IMR-90 (cell line): Measurements from ENCODE around the gene IFT74. TPM values are rescaled to one million over a fixed set of nuclear protein-coding genes. Genes with fewer than 3 reads are reported as not detected.
A peak's percentile ranks its signal among the peaks of the same experiment; 100 is the strongest.

Experiments used
- ATAC-seq: fragments of 200-7000 bp; cut with Tn5 transposase; 2 replicates; pipeline ENCODE4 v1.9.1; 2020; ENCODE audit warnings: low read depth, mild to moderate bottlenecking, moderate library complexity
- BruUV-seq: library from RNA; stranded (reverse); fragments of 400-500 nt; replicated peaks from 2 replicates; lab custom pipeline; 2021; lab: Mats Ljungman, UMichigan
- CTCF ChIA-PET: fragments of 300-600 bp; formaldehyde crosslinking; extraction: SDS; loops from one replicate; lab custom pipeline; 2021; ENCODE audit warnings: antibody characterized with exemption; lab: Yijun Ruan, JAX
- POLR2A ChIA-PET: fragments of 300-600 bp; sonication (Branson Sonifier 250); formaldehyde crosslinking; loops from one replicate; lab custom pipeline; 2022; ENCODE audit warnings: antibody characterized with exemption; ENCODE audit not compliant: unreplicated experiment; lab: Charles Lee
- DNase-seq: peaks from one replicate; pipeline ENCODE4 v3.0.0; 2013
- H2AFZ ChIP-seq: replicated peaks from 2 replicates; pipeline ENCODE3; 2013; ENCODE audit warnings: low read length, mild to moderate bottlenecking; ENCODE audit not compliant: poor library complexity
- H2AK5ac ChIP-seq: 2 replicates; pipeline ENCODE4 v1.6.1; 2013; ENCODE audit warnings: low read depth, low read length, inconsistent platforms
- H2AK9ac ChIP-seq: replicated peaks from 2 replicates; pipeline ENCODE3; 2013; ENCODE audit warnings: mild to moderate bottlenecking, low read depth, low read length, moderate library complexity; ENCODE audit not compliant: poor library complexity
- H2BK120ac ChIP-seq: 2 replicates; pipeline ENCODE4 v1.6.1; 2013; ENCODE audit warnings: low read depth, low read length, inconsistent platforms
- H2BK15ac ChIP-seq: 3 replicates; pipeline ENCODE4 v1.6.1; 2013; ENCODE audit warnings: low read depth, low read length, inconsistent platforms
- H2BK20ac ChIP-seq: 2 replicates; pipeline ENCODE4 v1.6.1; 2013; ENCODE audit warnings: low read depth, mild to moderate bottlenecking, inconsistent platforms, low read length, moderate library complexity
- H2BK5ac ChIP-seq: 2 replicates; pipeline ENCODE4 v1.6.1; 2013; ENCODE audit warnings: mild to moderate bottlenecking, low read depth, low read length, inconsistent platforms; ENCODE audit not compliant: poor library complexity, severe bottlenecking
- H3K14ac ChIP-seq: replicated peaks from 2 replicates; pipeline ENCODE4 v1.6.1; 2013; ENCODE audit warnings: low read depth, low read length, inconsistent platforms
- H3K18ac ChIP-seq: 2 replicates; pipeline ENCODE4 v1.6.1; 2013; ENCODE audit warnings: low read depth, low read length, control low read depth
- H3K23ac ChIP-seq: 2 replicates; pipeline ENCODE4 v1.6.1; 2013; ENCODE audit warnings: low read depth, low read length, inconsistent platforms
- H3K27ac ChIP-seq: 2 replicates; pipeline ENCODE4 v1.5.1; 2013; ENCODE audit warnings: mild to moderate bottlenecking, control low read depth, low read length; ENCODE audit not compliant: insufficient read depth
- H3K27me3 ChIP-seq: 2 replicates; pipeline ENCODE4 v1.6.1; 2013; ENCODE audit warnings: low read length; ENCODE audit not compliant: control insufficient read depth, insufficient read depth
- H3K36me3 ChIP-seq: 2 replicates; pipeline ENCODE4 v1.6.1; 2013; ENCODE audit warnings: low read length, mixed read lengths; ENCODE audit not compliant: control insufficient read depth, insufficient read depth
- H3K4ac ChIP-seq: 2 replicates; pipeline ENCODE4 v1.6.1; 2013; ENCODE audit warnings: low read depth, low read length, inconsistent platforms
- H3K4me1 ChIP-seq: 2 replicates; pipeline ENCODE4 v1.6.1; 2013; ENCODE audit warnings: low read length, mixed read lengths; ENCODE audit not compliant: control insufficient read depth, insufficient read depth
- H3K4me2 ChIP-seq: 2 replicates; pipeline ENCODE4 v1.6.1; 2013; ENCODE audit warnings: low read depth, mild to moderate bottlenecking, control low read depth, low read length, moderate library complexity
- H3K4me3 ChIP-seq: 2 replicates; pipeline ENCODE4 v1.5.1; 2013; ENCODE audit warnings: low read depth, mild to moderate bottlenecking, control low read depth, low read length, moderate library complexity; ENCODE audit not compliant: insufficient read depth
- H3K56ac ChIP-seq: 2 replicates; pipeline ENCODE4 v1.6.1; 2013; ENCODE audit warnings: low read length, inconsistent platforms; ENCODE audit not compliant: insufficient read depth; ENCODE audit errors: extremely low read depth
- H3K79me1 ChIP-seq, 2 experiments: 2 replicates each; pipeline ENCODE4 v1.6.1; 2013; ENCODE audit warnings: low read length in 2 of 2, inconsistent platforms in 1 of 2, low read depth in 1 of 2
- H3K9ac ChIP-seq: 2 replicates; pipeline ENCODE4 v1.6.1; 2013; ENCODE audit warnings: low read depth, low read length, control low read depth
- H3K9me1 ChIP-seq: 2 replicates; pipeline ENCODE4 v1.6.1; 2013; ENCODE audit warnings: low read length, inconsistent platforms; ENCODE audit not compliant: insufficient read depth
- H3K9me3 ChIP-seq: 2 replicates; pipeline ENCODE4 v1.6.1; 2013; ENCODE audit warnings: low read length; ENCODE audit not compliant: control insufficient read depth, insufficient read depth
- H4K20me1 ChIP-seq: 2 replicates; pipeline ENCODE4 v1.6.1; 2013; ENCODE audit warnings: low read length, inconsistent platforms; ENCODE audit not compliant: insufficient read depth
- H4K5ac ChIP-seq: 2 replicates; pipeline ENCODE4 v1.6.1; 2013; ENCODE audit warnings: mild to moderate bottlenecking, low read depth, low read length, control low read depth
- H4K8ac ChIP-seq, 2 experiments: 2 replicates each; pipeline ENCODE4 v1.6.1; 2013; ENCODE audit warnings: low read depth in 2 of 2, low read length in 2 of 2, control low read depth in 1 of 2, inconsistent platforms in 1 of 2
- H4K91ac ChIP-seq: 2 replicates; pipeline ENCODE4 v1.6.1; 2013; ENCODE audit warnings: low read depth, low read length, inconsistent platforms; ENCODE audit not compliant: insufficient read depth
- BHLHE40 ChIP-seq: fragments of 150-350 bp; IDR thresholded peaks from 2 replicates; pipeline ENCODE4 v1.6.1; 2016; ENCODE audit warnings: mild to moderate bottlenecking, low read depth, low read length
- CEBPB ChIP-seq: IDR thresholded peaks from 2 replicates; pipeline ENCODE4 v1.6.1; 2012; ENCODE audit warnings: low read depth, low read length, improper control_type of control experiment
- CHD1 ChIP-seq: IDR thresholded peaks from 2 replicates; pipeline ENCODE4 v1.6.1; 2012; ENCODE audit warnings: low read depth, low read length, improper control_type of control experiment
- FOS ChIP-seq: fragments of 150-350 bp; IDR thresholded peaks from 2 replicates; pipeline ENCODE4 v1.6.1; 2016; ENCODE audit warnings: low read depth, low read length
- MAZ ChIP-seq: IDR thresholded peaks from 2 replicates; pipeline ENCODE4 v1.6.1; 2012; ENCODE audit warnings: low read depth, mild to moderate bottlenecking, low read length, improper control_type of control experiment, moderate library complexity, borderline replicate concordance
- MXI1 ChIP-seq: IDR thresholded peaks from 2 replicates; pipeline ENCODE4 v1.6.1; 2012; ENCODE audit warnings: low read depth, mild to moderate bottlenecking, low read length, moderate library complexity, borderline replicate concordance
- NFE2L2 ChIP-seq: fragments of 150-350 bp; IDR thresholded peaks from 2 replicates; pipeline ENCODE4 v1.6.1; 2016; ENCODE audit warnings: low read depth, mild to moderate bottlenecking, low read length
- POLR2A ChIP-seq: IDR thresholded peaks from 2 replicates; pipeline ENCODE4 v1.6.1; 2012; ENCODE audit warnings: mild to moderate bottlenecking, low read depth, low read length
- RCOR1 ChIP-seq: IDR thresholded peaks from 2 replicates; pipeline ENCODE4 v1.6.1; 2012; ENCODE audit warnings: mild to moderate bottlenecking, low read length, improper control_type of control experiment; ENCODE audit not compliant: insufficient replicate concordance
- WGBS, 2 experiments: methylation state at CpG; one replicate each; pipeline versions ENCODE4 v1.1.5 to v1.1.7; 2013; ENCODE audit warnings: missing lambda C conversion rate in 2 of 2; ENCODE audit not compliant: insufficient read length in 1 of 2; ENCODE audit errors: extremely low coverage in 2 of 2; 5-methylcytosine and 5-hydroxymethylcytosine counted together
- dilution Hi-C: fragments of 300-500 bp; cut with HindIII; formaldehyde crosslinking; loops from one replicate; pipeline ENCODE4 v1.14.3; 2018; ENCODE audit warnings: low sequenced_read_pairs; ENCODE audit not compliant: unreplicated experiment
- in situ Hi-C: fragments of 300-500 bp; cut with MboI; formaldehyde crosslinking; loops from 3 replicates; pipeline ENCODE4 v1.14.3; 2019; ENCODE audit warnings: low sequenced_read_pairs, inconsistent platforms, mixed read lengths
- intact Hi-C: fragments of 100-400 bp; cut with micrococcal nuclease; formaldehyde crosslinking; loops from 2 replicates; pipeline ENCODE4 v1.10.0; 2022
- polyA plus RNA-seq, 3 experiments: library from polyadenylated mRNA; depleted of rRNA; stranded (reverse); fragments of >200 nt; gene quantifications; 2 replicates each; pipeline ENCODE4 v1.2.3, GENCODE V29; 2012; ENCODE audit warnings: low replicate concordance in 1 of 3
- total RNA-seq: library from RNA; depleted of rRNA; stranded (reverse); fragments of >200 nt; gene quantifications from 2 replicates; pipeline ENCODE4 v1.2.3, GENCODE V29; 2012

The IFT74 gene
- total and polyA plus RNA-seq, 2 of the 4 experiments (the other 2 are of a cell fraction) = 4.6 to 12.2 TPM

- H4K5ac ChIP-seq = peak overlapping the region; percentile 69; the same call in 1 of the 2 replicates
- H3K4me1 ChIP-seq = peaks cover 3% of the 10 kb centered on the region; the same call in 1 of the 2 replicates
- no peaks in the 10 kb centered on the region for H3K27me3 ChIP-seq
- H2BK120ac ChIP-seq = no peak overlapping the region
- no peak overlapping the region for H4K8ac ChIP-seq
- no peak for TF ChIP-seq BHLHE40
- no peak for TF ChIP-seq POLR2A
- no peak for TF ChIP-seq CEBPB
- TF ChIP-seq RCOR1 = no peak
- no peak for TF ChIP-seq CHD1
- TF ChIP-seq NFE2L2 = no peak
- no peak for TF ChIP-seq FOS
- TF ChIP-seq MXI1 = no peak
- no peak for TF ChIP-seq MAZ
- H3K56ac ChIP-seq = no peak overlapping the region
- CTCF ChIA-PET = no interaction called here
- POLR2A ChIA-PET = no interaction called here
- no peak for ATAC-seq
- H3K4ac ChIP-seq = no peak overlapping the region
- H3K9me1 ChIP-seq = no peaks in the 10 kb centered on the region
- in situ Hi-C loops (no loop called here), intact Hi-C loops (no loop called here), dilution Hi-C loops (no loop called here)
- no peak overlapping the region for H2BK5ac ChIP-seq
- H2AFZ ChIP-seq = no peak overlapping the region
- no peak overlapping the region for H3K4me2 ChIP-seq
- no peaks in the 10 kb centered on the region for H3K79me1 ChIP-seq
- no peak overlapping the region for H2AK5ac ChIP-seq
- H3K23ac ChIP-seq = no peak overlapping the region
- no peak overlapping the region for H2BK15ac ChIP-seq
- WGBS, 2 experiments = no CpG with 5 or more reads among the region's 1 CpG
- H3K9me3 ChIP-seq = no peaks in the 10 kb centered on the region
- H3K36me3 ChIP-seq = no peaks in the 10 kb centered on the region
- H3K14ac ChIP-seq = no peak overlapping the region
- no peak overlapping the region for H3K4me3 ChIP-seq
- no peak overlapping the region for H3K9ac ChIP-seq
- BruUV-seq = no TSS peak
- no peaks in the 10 kb centered on the region for H4K20me1 ChIP-seq
- no peak overlapping the region for H4K91ac ChIP-seq
- no peak for DNase-seq
- H3K27ac ChIP-seq = no peak overlapping the region
- H3K18ac ChIP-seq = peak overlapping the region; percentile 73; the same call in 1 of the 2 replicates
- H2BK20ac ChIP-seq = no peak overlapping the region
- H2AK9ac ChIP-seq = no peak overlapping the region
Measured at GRCh38 chr9:27054125-27054524, 97.9 kb downstream of the IFT74 start.
